HG03196 (cell line): Measurements from ENCODE around the gene RBMX.
A peak's percentile ranks its signal among the peaks of the same experiment; 100 is the strongest.
"Not testable (repeated sequence)": the region's sequence is repeated elsewhere in the genome, so short reads cannot be mapped to it uniquely, and the experiment has no call there.

Experiments
- ATAC-seq: cut with Tn5 transposase; IDR thresholded peaks from one replicate; pipeline ENCODE4 v1.9.1; 2021; ENCODE audit not compliant: unreplicated experiment

Gene RBMX

GRCh38 chrX:136880452-136881013 is at the start of gene RBMX:
Gene RBMX, minus strand, starts transcription at chrX:136880725. Its CDS starts 1,298 bp downstream, at chrX:136879427.
- ATAC-seq: peak; percentile 99

GRCh38 chrX:136921438-136921837 is 40.9 kb upstream of the RBMX start:
- ATAC-seq: not testable (repeated sequence)

- no peak for ATAC-seq
Measured at GRCh38 chrX:136920001-136920400, 39.5 kb upstream of the RBMX start.

GRCh38 chrX:136916827-136917226 is 36.3 kb upstream of the RBMX start:
- no peak for ATAC-seq

- ATAC-seq: not testable (repeated sequence)
Measured at GRCh38 chrX:136911661-136912060, 31.1 kb upstream of the RBMX start.

- no peak for ATAC-seq
Measured at GRCh38 chrX:136911253-136911652, 30.7 kb upstream of the RBMX start.

- no peak for ATAC-seq
Measured at GRCh38 chrX:136910565-136911035, 30.1 kb upstream of the RBMX start.

- peak; percentile 62 for ATAC-seq
Measured at GRCh38 chrX:136909706-136910564, 29.4 kb upstream of the RBMX start.

- peak; percentile 73 for ATAC-seq
Measured at GRCh38 chrX:136909119-136909705, 28.7 kb upstream of the RBMX start.

- no peak for ATAC-seq
Measured at GRCh38 chrX:136907621-136908020, 27.1 kb upstream of the RBMX start.

GRCh38 chrX:136906921-136907510 is 26.5 kb upstream of the RBMX start:
- ATAC-seq: no peak

- not testable (repeated sequence) for ATAC-seq
Measured at GRCh38 chrX:136904067-136904466, 23.5 kb upstream of the RBMX start.

- ATAC-seq: not testable (repeated sequence)
Measured at GRCh38 chrX:136900071-136900470, 19.5 kb upstream of the RBMX start.

GRCh38 chrX:136899221-136899620 is 18.7 kb upstream of the RBMX start:
- no peak for ATAC-seq

GRCh38 chrX:136898752-136899151 is 18.2 kb upstream of the RBMX start:
- not testable (repeated sequence) for ATAC-seq

- ATAC-seq: no peak
Measured at GRCh38 chrX:136896121-136896914, 15.8 kb upstream of the RBMX start.

GRCh38 chrX:136892412-136892811 is 11.9 kb upstream of the RBMX start:
- ATAC-seq: no peak

- ATAC-seq: not testable (repeated sequence)
Measured at GRCh38 chrX:136890596-136890995, 10.1 kb upstream of the RBMX start.

GRCh38 chrX:136889269-136889668 is 8.7 kb upstream of the RBMX start:
- ATAC-seq: no peak

GRCh38 chrX:136880003-136880451 is 498 bp downstream of the RBMX start:
- peak; percentile 17 for ATAC-seq
